OCI-LY1 (cell line): ENCODE results near the gene CREB3L4.
"Not testable (repeated sequence)": the region's sequence is repeated elsewhere in the genome, so short reads cannot be mapped to it uniquely, and the experiment has no call there.

Experiments used
- H2AFZ ChIP-seq: fragments of 200-600 bp; sonication (generic), shearing (Covaris generic); 2 replicates; pipeline ENCODE4 v1.6.0; 2014; ENCODE audit warnings: antibody characterized with exemption, mild to moderate bottlenecking, low read length
- H3F3A ChIP-seq: fragments of 200-600 bp; sonication (generic), shearing (Covaris generic); 2 replicates; pipeline ENCODE4 v1.6.0; 2014; ENCODE audit warnings: mild to moderate bottlenecking, antibody characterized with exemption, low read length, moderate library complexity; ENCODE audit not compliant: insufficient read depth
- H3K27ac ChIP-seq: fragments of 200-600 bp; sonication (generic); 2 replicates; pipeline ENCODE4 v1.5.1; 2014; ENCODE audit warnings: low read length, mixed run types, mild to moderate bottlenecking, low read depth; ENCODE audit not compliant: poor library complexity, severe bottlenecking
- H3K27me3 ChIP-seq: fragments of 200-600 bp; sonication (generic); 2 replicates; pipeline ENCODE4 v1.6.0; 2014; ENCODE audit warnings: antibody characterized with exemption, mild to moderate bottlenecking, low read length, moderate library complexity; ENCODE audit not compliant: insufficient read depth
- H3K36me3 ChIP-seq: fragments of 200-600 bp; sonication (generic); 2 replicates; pipeline ENCODE4 v1.6.1; 2014; ENCODE audit warnings: mild to moderate bottlenecking, antibody characterized with exemption, low read length, moderate library complexity, mixed read lengths; ENCODE audit not compliant: insufficient read depth
- H3K4me1 ChIP-seq: fragments of 200-600 bp; sonication (generic); 2 replicates; pipeline ENCODE4 v1.5.1; 2014; ENCODE audit warnings: mild to moderate bottlenecking, low read length, moderate library complexity; ENCODE audit not compliant: insufficient read depth, severe bottlenecking
- H3K4me2 ChIP-seq: fragments of 200-600 bp; sonication (generic), shearing (Covaris generic); 2 replicates; pipeline ENCODE4 v1.6.1; 2014; ENCODE audit warnings: low read length
- H3K4me3 ChIP-seq: fragments of 200-600 bp; sonication (generic); 2 replicates; pipeline ENCODE4 v1.5.1; 2014; ENCODE audit warnings: low read length, low read depth, mild to moderate bottlenecking, mixed read lengths; ENCODE audit not compliant: poor library complexity, severe bottlenecking
- H3K79me2 ChIP-seq: fragments of 200-600 bp; shearing (Covaris generic); 2 replicates; pipeline ENCODE4 v1.6.1; 2016; ENCODE audit warnings: mixed run types, low read length, mixed read lengths; ENCODE audit not compliant: insufficient read depth
- H3K9ac ChIP-seq: fragments of 200-600 bp; sonication (generic), shearing (Covaris generic); 2 replicates; pipeline ENCODE4 v1.6.1; 2014; ENCODE audit warnings: mild to moderate bottlenecking, low read length, mixed read lengths
- H3K9me2 ChIP-seq: fragments of 200-600 bp; sonication (generic), shearing (Covaris generic); 2 replicates; pipeline ENCODE4 v1.6.1; 2014; ENCODE audit warnings: low read depth, mild to moderate bottlenecking, low read length, mixed read lengths
- H3K9me3 ChIP-seq: fragments of 200-600 bp; shearing (Covaris generic); 2 replicates; pipeline ENCODE4 v1.6.1; 2014; ENCODE audit warnings: low read length, mixed read lengths
- H4K20me1 ChIP-seq: fragments of 200-600 bp; sonication (generic), shearing (Covaris generic); 2 replicates; pipeline ENCODE4 v1.6.0; 2016; ENCODE audit warnings: mild to moderate bottlenecking, low read length; ENCODE audit not compliant: insufficient read depth
- EZH2 ChIP-seq: fragments of 200-600 bp; sonication (generic), shearing (Covaris generic); IDR thresholded peaks from 2 replicates; pipeline ENCODE4 v1.8.0; 2017; ENCODE audit warnings: borderline replicate concordance, mixed run types, mild to moderate bottlenecking, antibody characterized with exemption, low read length, moderate library complexity, mixed read lengths
- TF ChIP-seq, protein P1 (sequence below): fragments of 200-600 bp; sonication (generic), shearing (Covaris generic); IDR thresholded peaks from 2 replicates; pipeline ENCODE4 v1.5.1; 2017; ENCODE audit warnings: mild to moderate bottlenecking, antibody characterized with exemption, low read length, moderate library complexity, mixed read lengths

Gene CREB3L4

GRCh38 chr1:153981735-153982134, 14.0 kb downstream of the CREB3L4 start:
- not testable (repeated sequence) for H2AFZ ChIP-seq, H3K27me3 ChIP-seq, H4K20me1 ChIP-seq, H3K9me3 ChIP-seq, H3K4me3 ChIP-seq, H3K27ac ChIP-seq, H3K4me2 ChIP-seq, H3K9me2 ChIP-seq, H3K9ac ChIP-seq, H3K36me3 ChIP-seq, H3F3A ChIP-seq, H3K79me2 ChIP-seq
- H3K4me1 ChIP-seq: peaks cover 17% of the 10 kb centered on the region

DNA sequence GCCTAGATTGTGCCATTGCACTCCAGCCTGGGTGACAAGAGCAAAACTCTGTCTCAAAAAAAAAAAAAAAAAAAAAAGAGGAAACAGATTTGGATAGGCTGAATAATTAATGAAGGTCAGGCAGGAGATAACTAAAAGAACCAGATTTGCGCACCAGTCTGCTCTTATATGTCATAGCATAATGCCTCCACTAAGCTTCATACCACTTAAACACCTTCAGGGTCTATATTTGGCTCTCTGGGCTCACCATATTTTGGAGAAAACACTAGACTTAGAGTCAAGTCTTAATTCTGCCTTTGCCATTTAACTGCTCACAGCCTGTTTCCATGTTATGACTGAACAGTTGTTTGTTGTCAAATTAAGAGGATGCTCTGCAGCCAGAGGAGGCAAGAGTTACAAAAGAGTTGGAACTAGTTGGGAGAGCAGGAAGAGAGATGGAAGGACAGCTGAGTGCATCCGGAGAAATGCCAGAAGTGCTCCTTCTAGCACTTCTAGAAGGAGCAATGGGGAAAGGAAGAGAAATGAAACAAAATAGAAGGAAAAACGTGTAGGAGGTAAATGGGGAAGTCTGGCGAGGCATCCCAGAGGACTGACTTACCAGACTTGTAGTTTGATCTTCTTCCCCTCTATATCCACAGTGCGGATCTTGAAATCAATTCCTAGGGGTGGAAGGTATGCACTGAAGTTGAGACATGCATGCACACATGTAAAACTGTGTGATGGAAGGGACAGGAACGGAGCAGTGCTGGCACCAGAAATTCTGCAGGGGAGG, 16.6 kb downstream of the CREB3L4 start:
- no peak overlapping the region for H3K4me2 ChIP-seq

GRCh38 chr1:153985341-153985912, 17.7 kb downstream of the CREB3L4 start:
- H3K36me3 ChIP-seq: no peaks in the 10 kb centered on the region
- H3K27me3 ChIP-seq: no peaks in the 10 kb centered on the region
- H3F3A ChIP-seq: no peaks in the 10 kb centered on the region
- no peak overlapping the region for H3K27ac ChIP-seq
- no peaks in the 10 kb centered on the region for H4K20me1 ChIP-seq
- H3K9me3 ChIP-seq: no peaks in the 10 kb centered on the region
- no peak overlapping the region for H2AFZ ChIP-seq
- no peak overlapping the region for H3K4me2 ChIP-seq
- no peaks in the 10 kb centered on the region for H3K9me2 ChIP-seq
- peaks cover 19% of the 10 kb centered on the region for H3K4me1 ChIP-seq
- no peaks in the 10 kb centered on the region for H3K79me2 ChIP-seq
- no peak overlapping the region for H3K9ac ChIP-seq
- H3K4me3 ChIP-seq: no peak overlapping the region
- TF ChIP-seq EZH2: no peak
- TF ChIP-seq, protein P1, sequence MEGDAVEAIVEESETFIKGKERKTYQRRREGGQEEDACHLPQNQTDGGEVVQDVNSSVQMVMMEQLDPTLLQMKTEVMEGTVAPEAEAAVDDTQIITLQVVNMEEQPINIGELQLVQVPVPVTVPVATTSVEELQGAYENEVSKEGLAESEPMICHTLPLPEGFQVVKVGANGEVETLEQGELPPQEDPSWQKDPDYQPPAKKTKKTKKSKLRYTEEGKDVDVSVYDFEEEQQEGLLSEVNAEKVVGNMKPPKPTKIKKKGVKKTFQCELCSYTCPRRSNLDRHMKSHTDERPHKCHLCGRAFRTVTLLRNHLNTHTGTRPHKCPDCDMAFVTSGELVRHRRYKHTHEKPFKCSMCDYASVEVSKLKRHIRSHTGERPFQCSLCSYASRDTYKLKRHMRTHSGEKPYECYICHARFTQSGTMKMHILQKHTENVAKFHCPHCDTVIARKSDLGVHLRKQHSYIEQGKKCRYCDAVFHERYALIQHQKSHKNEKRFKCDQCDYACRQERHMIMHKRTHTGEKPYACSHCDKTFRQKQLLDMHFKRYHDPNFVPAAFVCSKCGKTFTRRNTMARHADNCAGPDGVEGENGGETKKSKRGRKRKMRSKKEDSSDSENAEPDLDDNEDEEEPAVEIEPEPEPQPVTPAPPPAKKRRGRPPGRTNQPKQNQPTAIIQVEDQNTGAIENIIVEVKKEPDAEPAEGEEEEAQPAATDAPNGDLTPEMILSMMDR: no peak

More for the DNA sequence above, 16.6 kb downstream of the CREB3L4 start:
- Histone ChIP-seq H3F3A (no peaks in the 10 kb centered on the region), H3K9ac (no peak overlapping the region), H3K27me3 (no peaks in the 10 kb centered on the region), H3K4me1 (peaks cover 14% of the 10 kb centered on the region), H3K27ac (no peak overlapping the region), H4K20me1 (no peaks in the 10 kb centered on the region), H3K36me3 (no peaks in the 10 kb centered on the region), H3K9me2 (no peaks in the 10 kb centered on the region), H2AFZ (no peak overlapping the region), H3K9me3 (no peaks in the 10 kb centered on the region), H3K4me3 (no peak overlapping the region), H3K79me2 (no peaks in the 10 kb centered on the region)
- TF ChIP-seq, protein P1: no peak
- TF ChIP-seq EZH2: no peak
